PC-9 (cell line): ENCODE data around the gene MATK. TPM values are rescaled to one million over a fixed set of nuclear protein-coding genes. Genes with fewer than 3 reads are reported as not detected.

ENCODE experiments used
- Bru-seq: library from RNA; stranded (reverse); fragments of 400-500 nt; gene quantifications from one replicate; lab custom pipeline; 2021; lab: Mats Ljungman, UMichigan
- BruChase-seq, 2 experiments: library from RNA; stranded (reverse); fragments of 400-500 nt; gene quantifications; one replicate each; lab custom pipeline; 2021; lab: Mats Ljungman, UMichigan
- BruUV-seq: library from RNA; stranded (reverse); fragments of 400-500 nt; replicated peaks from 2 replicates; lab custom pipeline; 2021; lab: Mats Ljungman, UMichigan
- CTCF ChIA-PET: fragments of 300-600 bp; sonication (Branson Sonifier 250); formaldehyde crosslinking; loops from one replicate; lab custom pipeline; 2022; ENCODE audit warnings: antibody characterized with exemption; lab: Charles Lee
- POLR2A ChIA-PET: fragments of 300-600 bp; sonication (Branson Sonifier 250); formaldehyde crosslinking; loops from one replicate; lab custom pipeline; 2022; ENCODE audit warnings: antibody characterized with exemption; ENCODE audit not compliant: unreplicated experiment; lab: Charles Lee
- DNase-seq, 2 experiments: peaks; one replicate each; pipeline versions ENCODE4 v3.0.0 to v3.0.0-alpha.2; 2015 to 2022; ENCODE audit warnings: mixed read lengths in 1 of 2
- H2AFZ ChIP-seq: fragments of 200-600 bp; sonication (generic); 2 replicates; pipeline ENCODE4 v1.8.1; 2017; ENCODE audit warnings: antibody characterized with exemption
- H3F3A ChIP-seq: fragments of 200-600 bp; sonication (generic); 2 replicates; pipeline ENCODE4 v1.8.1; 2017; ENCODE audit warnings: antibody characterized with exemption, mild to moderate bottlenecking, low read depth; ENCODE audit not compliant: insufficient read depth
- H3K27ac ChIP-seq: fragments of 200-600 bp; sonication (generic); 2 replicates; pipeline ENCODE4 v1.6.1; 2016; ENCODE audit warnings: mixed run types
- H3K27me3 ChIP-seq: fragments of 200-600 bp; sonication (generic); 2 replicates; pipeline ENCODE4 v1.6.1; 2016; ENCODE audit warnings: low read depth, mixed run types; ENCODE audit not compliant: insufficient read depth
- H3K36me3 ChIP-seq: fragments of 200-600 bp; sonication (generic); 2 replicates; pipeline ENCODE4 v1.6.1; 2016; ENCODE audit warnings: low read depth, mixed run types
- H3K4me1 ChIP-seq: fragments of 200-600 bp; sonication (generic); replicated peaks from 2 replicates; pipeline ENCODE4 v1.6.1; 2016; ENCODE audit warnings: mixed run types; ENCODE audit not compliant: insufficient read depth
- H3K4me2 ChIP-seq: fragments of 200-600 bp; sonication (generic); 2 replicates; pipeline ENCODE4 v1.6.1; 2017; ENCODE audit warnings: mixed run types
- H3K4me3 ChIP-seq: fragments of 200-600 bp; sonication (generic); 2 replicates; pipeline ENCODE4 v1.6.1; 2016; ENCODE audit warnings: mixed run types
- H3K79me2 ChIP-seq: fragments of 200-600 bp; sonication (generic); 2 replicates; pipeline ENCODE4 v1.6.1; 2017; ENCODE audit warnings: low read depth, mixed run types
- H3K9me2 ChIP-seq: fragments of 200-600 bp; sonication (generic); 2 replicates; pipeline ENCODE4 v1.8.1; 2017; ENCODE audit warnings: mild to moderate bottlenecking; ENCODE audit not compliant: insufficient read depth
- H3K9me3 ChIP-seq: fragments of 200-600 bp; sonication (generic); 2 replicates; pipeline ENCODE4 v1.8.1; 2016; ENCODE audit warnings: low read depth; ENCODE audit not compliant: insufficient read depth
- H4K20me1 ChIP-seq: fragments of 200-600 bp; sonication (generic); 2 replicates; pipeline ENCODE4 v1.8.1; 2017; ENCODE audit not compliant: insufficient read depth
- CTCF ChIP-seq: fragments of 200-600 bp; sonication (generic); conservative IDR thresholded peaks from 2 replicates; pipeline ENCODE4 v1.6.1; 2017; ENCODE audit warnings: mixed run types, antibody characterized with exemption, mild to moderate bottlenecking, moderate library complexity
- EZH2 ChIP-seq: fragments of 200-600 bp; sonication (generic); IDR thresholded peaks from 2 replicates; pipeline ENCODE4 v1.8.0; 2017; ENCODE audit warnings: antibody characterized with exemption, low read depth
- intact Hi-C: fragments of 100-400 bp; cut with micrococcal nuclease; formaldehyde crosslinking; loops from one replicate; pipeline ENCODE4 v1.10.0; 2022; ENCODE audit not compliant: unreplicated experiment
- long read RNA-seq: library from polyadenylated mRNA; stranded (forward); transcript quantifications from one replicate; pipeline ENCODE4 v2.0.0, GENCODE V29; 2022
- total RNA-seq: library from RNA; stranded (reverse); gene quantifications from 2 replicates; pipeline ENCODE4 v1.2.3, GENCODE V29; 2021

Gene MATK
- total RNA-seq (not detected in 2 replicates), Bru-seq, nascent RNA (not detected), BruChase-seq, experiment 1, labeled RNA remaining after a 2-hour chase (not detected), BruChase-seq, experiment 2, labeled RNA remaining after a 6-hour chase (not detected)
- long read RNA-seq, result 0 reads

GRCh38 chr19:3785938-3786824, at the start of gene MATK:
TSS of gene MATK (minus strand) at chr19:3786381. CDS start at chr19:3785135, 1,246 bp downstream.
- intact Hi-C loops, result no loop called here
- Histone ChIP-seq H3K27me3 (peaks cover 8% of the 10 kb centered on the region; the same call in 1 of the 2 replicates), H3K27ac (no peak within 1 kb of the TSS), H3K79me2 (no peaks in the 10 kb centered on the region), H2AFZ (no peak within 1 kb of the TSS), H3K4me1 (no peaks in the 10 kb centered on the region), H3K4me2 (no peak within 1 kb of the TSS), H4K20me1 (no peaks in the 10 kb centered on the region), H3K36me3 (no peaks in the 10 kb centered on the region), H3K9me3 (no peaks in the 10 kb centered on the region), H3K9me2 (no peaks in the 10 kb centered on the region), H3K4me3 (no peak within 1 kb of the TSS), H3F3A (no peaks in the 10 kb centered on the region)
- no peak for DNase-seq
- POLR2A ChIA-PET, result no interaction called here
- CTCF ChIA-PET, result no interaction called here
- no TSS peak for BruUV-seq
- TF ChIP-seq EZH2, result no peak
- TF ChIP-seq CTCF, result no peak

GRCh38 chr19:3835055-3835435, 48.9 kb upstream of the MATK start:
- Histone ChIP-seq H3K79me2 (no peaks in the 10 kb centered on the region), H3K4me2 (no peak overlapping the region), H4K20me1 (no peaks in the 10 kb centered on the region), H3K27ac (no peak overlapping the region), H3K4me1 (no peaks in the 10 kb centered on the region), H3K4me3 (no peak overlapping the region), H3K27me3 (no peaks in the 10 kb centered on the region), H2AFZ (no peak overlapping the region), H3K36me3 (no peaks in the 10 kb centered on the region), H3K9me2 (no peaks in the 10 kb centered on the region), H3K9me3 (no peaks in the 10 kb centered on the region), H3F3A (peaks cover 3% of the 10 kb centered on the region; the same call in 1 of the 2 replicates)
- no TSS peak for BruUV-seq
- intact Hi-C loops, result no loop called here
- CTCF ChIA-PET, result no interaction called here
- POLR2A ChIA-PET, result interaction anchor here (0.6 kb wide), 1 partner anchor 75 kb away, joined by 6 read pairs; no protein-coding TSS in a partner anchor
- TF ChIP-seq CTCF (no peak), EZH2 (no peak)
- DNase-seq, result no peak

GRCh38 chr19:3834349-3835054, 48.3 kb upstream of the MATK start:
- no peak for DNase-seq
- no peak overlapping the region for H3K27ac ChIP-seq
- TF ChIP-seq EZH2 (no peak), CTCF (no peak)
- H3F3A ChIP-seq, result peaks cover 3% of the 10 kb centered on the region; the same call in 1 of the 2 replicates
- H2AFZ ChIP-seq, result no peak overlapping the region
- BruUV-seq, result no TSS peak
- no peaks in the 10 kb centered on the region for H3K9me2 ChIP-seq
- ChIA-PET CTCF (no interaction called here), POLR2A (interaction anchor here (0.6 kb wide), 1 partner anchor 75 kb away, joined by 6 read pairs; no protein-coding TSS in a partner anchor)
- no peaks in the 10 kb centered on the region for H3K36me3 ChIP-seq
- intact Hi-C loops, result no loop called here
- no peaks in the 10 kb centered on the region for H4K20me1 ChIP-seq
- H3K4me2 ChIP-seq, result no peak overlapping the region
- H3K9me3 ChIP-seq, result no peaks in the 10 kb centered on the region
- H3K27me3 ChIP-seq, result no peaks in the 10 kb centered on the region
- H3K4me3 ChIP-seq, result no peak overlapping the region
- H3K79me2 ChIP-seq, result no peaks in the 10 kb centered on the region
- no peaks in the 10 kb centered on the region for H3K4me1 ChIP-seq
